DMS79 (cell line): ENCODE results near the gene IHH.

Experiments used
- DNase-seq: peaks from one replicate; lab custom pipeline; 2025; lab: John Stamatoyannopoulos, UW

IHH gene

DNA sequence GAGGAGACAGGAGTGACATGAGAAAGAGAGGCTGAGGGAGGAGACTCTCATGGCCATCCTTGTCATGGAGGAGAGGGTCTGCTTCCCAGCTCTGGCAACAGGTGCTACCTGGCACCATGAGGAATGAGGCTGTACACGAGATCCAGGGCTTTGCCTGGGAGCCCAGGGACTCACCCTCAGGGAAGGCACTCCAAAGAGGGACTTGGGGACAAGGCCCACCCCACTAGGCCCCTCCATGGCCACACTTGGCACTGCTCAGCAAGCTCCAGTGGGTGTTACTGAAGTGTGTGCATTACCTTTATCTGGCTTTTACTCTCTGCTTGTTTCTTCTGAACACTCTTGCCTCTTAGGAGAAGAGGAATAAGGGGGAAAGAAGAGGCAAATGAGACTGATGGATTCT is 22.1 kb downstream of the IHH start:
- no peak for DNase-seq

GRCh38 chr2:219037783-219038499 is 22.8 kb downstream of the IHH start:
- DNase-seq = no peak

- DNase-seq = no peak
These were observed 24.8 kb downstream of the IHH start for GRCh38 chr2:219035942-219036341.

DNA sequence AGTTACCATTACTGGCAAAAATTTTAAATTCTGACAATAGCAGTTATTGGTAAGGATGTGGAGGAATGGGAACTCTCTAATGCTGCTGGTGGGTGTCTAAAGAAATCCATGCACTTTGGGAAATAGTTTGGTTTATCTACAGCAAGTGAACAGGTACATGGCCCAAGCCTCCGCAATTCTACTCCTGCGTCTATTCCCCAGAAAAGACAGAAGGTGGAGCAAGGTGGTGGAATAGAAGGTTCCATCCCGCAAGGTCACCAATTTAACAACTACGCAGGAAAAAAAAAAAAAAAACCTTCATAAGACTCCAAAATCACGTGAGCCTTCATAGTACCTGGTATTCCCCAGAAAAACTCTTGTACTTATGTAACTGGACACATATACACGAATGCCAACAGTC is 25.9 kb downstream of the IHH start:
- no peak for DNase-seq

- no peak for DNase-seq
These were observed 28.5 kb downstream of the IHH start for GRCh38 chr2:219032051-219032745.

DNA sequence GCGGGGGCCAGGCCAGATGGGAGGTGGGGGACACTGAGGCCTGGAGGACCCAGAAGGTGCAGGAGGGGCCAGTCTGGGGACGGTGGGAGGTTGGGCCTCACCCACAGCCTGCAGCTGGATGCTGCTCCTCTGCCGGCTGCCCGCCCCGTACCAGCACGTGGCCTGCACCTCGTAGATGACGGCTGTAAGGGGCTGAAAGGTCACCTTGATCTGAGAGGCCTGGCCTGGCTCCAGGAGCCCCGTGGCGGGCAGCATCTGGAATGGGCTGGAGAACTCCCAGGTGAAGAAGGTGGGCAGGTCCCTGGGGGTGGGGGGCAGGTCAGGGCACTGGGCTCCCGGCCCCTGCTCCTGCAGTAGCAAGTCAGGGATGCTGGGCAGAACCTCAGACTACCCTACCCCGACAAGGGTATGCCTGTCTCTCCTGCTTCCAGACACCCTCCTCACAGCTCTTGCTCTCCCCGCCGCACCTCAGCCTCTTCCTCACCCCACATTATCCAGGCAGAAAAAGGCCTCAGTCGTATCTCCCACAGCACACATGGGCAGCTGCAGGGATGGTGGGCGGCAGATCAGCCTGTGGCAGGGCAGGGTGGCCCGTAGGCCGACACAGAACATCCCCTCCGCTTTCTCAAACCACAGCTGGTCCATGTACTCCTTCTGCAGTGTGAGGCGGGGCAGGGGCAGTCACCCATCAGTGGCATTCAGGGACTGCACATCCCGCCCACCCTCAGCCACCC is 29.5 kb downstream of the IHH start:
- no peak for DNase-seq

DNA sequence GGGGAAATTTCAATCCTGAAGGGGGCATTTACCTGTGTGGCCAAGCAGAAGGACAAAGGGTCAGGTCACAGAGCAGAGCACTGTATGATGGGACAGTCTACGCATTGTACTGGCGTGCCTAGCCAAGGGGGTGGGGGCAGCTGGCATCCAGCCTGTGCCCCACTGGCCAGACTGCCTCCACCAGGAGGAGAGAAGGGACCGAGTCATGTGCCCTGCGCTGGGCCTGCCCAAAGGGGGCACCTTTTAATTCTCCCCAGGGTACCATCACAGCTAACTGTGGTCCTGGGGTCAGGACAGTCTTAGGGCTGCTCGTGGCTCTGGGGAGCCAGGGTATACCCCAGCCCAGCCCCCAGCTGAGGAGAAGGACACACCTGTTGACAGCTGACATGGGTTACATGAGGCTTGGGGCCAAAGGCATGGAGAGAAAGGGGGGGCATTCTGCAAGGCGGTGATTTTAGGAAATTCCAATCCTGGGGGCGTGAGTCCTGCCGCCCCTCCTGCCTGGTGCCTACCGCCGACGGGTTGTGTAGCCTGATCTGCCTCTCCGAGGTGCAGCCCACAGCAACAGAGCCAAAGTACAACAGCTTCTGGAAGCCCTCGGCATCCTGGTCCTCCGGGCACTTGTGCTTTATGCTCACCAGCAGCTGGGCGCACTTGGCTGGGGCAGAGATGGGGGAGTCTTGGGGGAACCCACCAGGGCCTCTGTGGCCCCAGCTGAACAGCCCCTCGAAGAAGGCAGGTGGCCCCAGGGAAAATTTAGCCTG is 30.4 kb downstream of the IHH start:
- DNase-seq = no peak

DNA sequence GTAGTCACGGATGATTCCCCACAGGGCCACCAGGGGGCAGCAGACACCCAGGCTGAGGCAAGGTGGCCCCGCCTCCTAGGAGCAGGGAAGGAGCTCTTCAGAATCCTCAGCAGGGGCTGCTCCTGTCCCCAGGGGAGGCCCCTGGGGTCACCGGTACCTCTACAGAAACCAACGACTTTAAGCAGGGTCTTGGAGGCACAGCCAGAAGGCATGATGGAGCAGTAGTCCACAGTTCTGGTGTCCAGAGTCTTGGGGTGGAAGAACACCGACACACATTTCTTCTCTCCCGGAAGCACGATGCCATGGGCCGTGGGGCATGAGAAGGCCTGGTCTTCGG is 30.9 kb downstream of the IHH start:
- DNase-seq = peak; percentile 31

- no peak for DNase-seq
These were observed 31.5 kb downstream of the IHH start for GRCh38 chr2:219028996-219029828.

DNA sequence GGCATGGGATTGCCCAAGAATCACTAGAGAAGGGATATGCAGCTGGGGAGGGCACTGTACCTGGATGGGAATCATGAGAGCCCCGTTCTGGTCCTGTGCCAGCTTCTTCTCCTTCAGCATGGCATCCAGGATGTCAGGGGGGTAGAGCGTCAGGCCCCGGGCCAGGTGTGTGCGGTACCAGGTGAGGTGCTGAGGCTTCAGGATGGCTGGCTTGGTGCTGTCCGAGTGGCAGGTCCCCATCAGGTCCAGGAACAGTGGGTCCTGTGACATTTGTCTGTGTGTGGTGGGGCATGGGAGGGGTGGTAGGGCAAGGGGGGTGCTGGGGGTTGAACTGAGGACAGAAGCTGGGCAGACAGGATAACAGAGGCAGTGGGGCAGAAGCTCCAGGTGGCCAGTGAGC is 32.6 kb downstream of the IHH start:
- peak; percentile 6 for DNase-seq

DNA sequence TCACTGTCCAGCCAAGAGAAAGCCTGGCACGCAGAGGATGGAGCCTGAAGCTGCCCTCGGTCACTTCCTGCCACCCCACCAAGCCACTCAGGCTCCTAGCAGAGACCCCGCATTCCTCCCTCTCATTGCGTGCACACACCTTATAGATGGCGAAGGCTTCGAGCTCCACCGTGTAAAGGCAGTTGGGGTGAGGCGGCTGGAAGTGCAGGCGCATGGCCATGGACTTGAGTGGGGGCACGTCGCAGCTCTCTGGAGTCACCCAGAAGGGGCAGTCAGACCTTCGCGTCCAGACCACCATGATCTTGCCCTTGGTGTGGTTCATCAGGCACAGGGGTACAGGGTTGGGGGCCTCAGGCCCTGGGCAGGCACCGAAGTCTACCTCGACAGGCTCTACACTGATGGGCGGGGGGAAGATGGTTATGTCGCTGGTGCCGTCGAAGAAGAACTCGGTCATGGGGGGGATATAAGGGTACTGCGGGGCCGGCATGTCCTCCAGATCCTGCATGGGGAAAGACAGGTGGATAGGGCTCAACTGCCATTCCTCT is 33.1 kb downstream of the IHH start:
- DNase-seq = no peak

DNA sequence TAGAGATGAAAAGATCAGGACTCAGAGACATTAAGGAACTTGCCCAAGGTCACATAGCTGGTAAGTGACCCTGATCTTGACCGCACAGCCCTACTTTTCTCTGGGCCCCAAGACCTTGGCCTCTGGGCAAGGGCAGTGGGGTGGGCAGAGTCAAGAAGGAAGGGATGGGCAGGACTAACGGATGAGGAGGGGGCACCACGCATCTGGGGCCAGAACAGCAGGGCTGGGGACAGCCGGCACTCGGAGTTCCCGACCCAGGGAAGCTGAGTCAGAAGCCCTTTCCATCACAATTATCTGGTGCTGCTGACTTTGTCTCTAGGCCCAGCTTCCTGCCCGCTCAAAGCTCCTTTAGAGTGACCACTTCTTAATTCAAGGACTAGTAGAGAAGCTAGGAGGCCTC is 33.8 kb downstream of the IHH start:
- no peak for DNase-seq

DNA sequence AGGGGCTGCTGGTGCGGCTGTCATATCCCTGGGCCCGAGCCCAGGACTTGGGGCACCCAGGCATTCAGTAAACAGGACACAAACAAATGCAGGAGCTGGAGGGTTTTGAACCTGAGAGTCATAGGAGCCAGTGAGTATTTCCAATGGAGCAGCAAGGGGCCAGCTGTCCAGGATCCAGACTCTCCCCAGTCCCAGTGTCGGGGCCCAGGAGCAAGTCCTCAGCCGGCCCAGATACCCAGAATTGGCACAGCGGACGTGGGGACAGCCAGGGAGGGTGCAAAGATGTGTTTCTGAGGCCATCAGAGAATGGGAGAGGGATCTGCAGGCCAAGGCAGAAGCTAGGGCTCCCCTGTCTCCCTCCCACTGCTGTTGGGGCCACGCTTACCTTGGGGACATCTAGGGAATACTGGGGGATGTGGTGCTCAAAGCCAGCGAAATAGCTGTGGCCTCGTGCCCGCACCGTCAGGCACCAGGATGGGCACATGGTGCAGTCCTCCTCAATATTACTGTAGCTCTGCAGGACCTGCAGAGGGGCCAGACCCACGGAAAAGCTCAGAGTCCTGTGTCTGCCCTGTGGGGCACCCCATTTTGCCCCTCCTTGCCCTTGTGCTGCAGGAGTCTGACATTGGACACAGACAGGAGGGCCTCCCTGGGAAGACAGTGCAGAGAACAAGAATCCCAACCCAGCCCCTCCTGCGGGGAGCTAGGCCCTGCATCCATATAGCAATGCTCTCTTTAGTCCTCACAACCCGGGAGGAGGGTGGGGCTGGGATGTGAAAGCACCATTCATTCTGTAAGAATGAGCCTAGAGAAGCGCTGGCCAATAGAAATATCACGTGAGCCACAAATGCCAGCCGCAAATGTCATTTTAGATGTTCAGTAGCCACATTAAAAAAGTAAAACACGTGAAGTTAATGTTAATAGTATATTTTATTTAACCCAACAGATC is 34.8 kb downstream of the IHH start:
- DNase-seq = no peak

DNA sequence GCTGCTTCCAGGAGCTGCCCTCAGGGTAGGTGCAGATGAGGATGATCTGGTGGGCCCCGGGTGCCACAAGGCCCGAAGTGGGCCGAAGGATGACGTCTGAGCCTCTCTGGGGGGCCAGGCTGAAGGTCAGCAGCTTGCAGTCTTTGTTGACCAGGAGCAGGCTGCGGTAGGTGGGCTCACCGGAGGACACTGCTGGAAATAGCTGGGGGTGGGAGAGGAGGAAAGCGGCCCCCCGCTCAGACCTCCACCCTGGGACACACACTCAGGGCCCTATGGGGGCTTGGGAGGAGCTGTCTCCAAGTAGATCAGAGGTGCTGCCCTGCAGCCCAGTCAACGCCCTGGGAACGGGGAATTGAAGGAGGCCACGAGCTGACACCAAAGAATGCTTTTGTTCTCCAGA is 36.7 kb downstream of the IHH start:
- no peak for DNase-seq

GRCh38 chr2:219023045-219023605 is 37.6 kb downstream of the IHH start:
- no peak for DNase-seq

GRCh38 chr2:219022616-219023015 is 38.1 kb downstream of the IHH start:
- DNase-seq = no peak

- DNase-seq = no peak
These were observed 38.7 kb downstream of the IHH start for GRCh38 chr2:219022041-219022440.

- no peak for DNase-seq
These were observed 39.1 kb downstream of the IHH start for GRCh38 chr2:219021591-219021990.

DNA sequence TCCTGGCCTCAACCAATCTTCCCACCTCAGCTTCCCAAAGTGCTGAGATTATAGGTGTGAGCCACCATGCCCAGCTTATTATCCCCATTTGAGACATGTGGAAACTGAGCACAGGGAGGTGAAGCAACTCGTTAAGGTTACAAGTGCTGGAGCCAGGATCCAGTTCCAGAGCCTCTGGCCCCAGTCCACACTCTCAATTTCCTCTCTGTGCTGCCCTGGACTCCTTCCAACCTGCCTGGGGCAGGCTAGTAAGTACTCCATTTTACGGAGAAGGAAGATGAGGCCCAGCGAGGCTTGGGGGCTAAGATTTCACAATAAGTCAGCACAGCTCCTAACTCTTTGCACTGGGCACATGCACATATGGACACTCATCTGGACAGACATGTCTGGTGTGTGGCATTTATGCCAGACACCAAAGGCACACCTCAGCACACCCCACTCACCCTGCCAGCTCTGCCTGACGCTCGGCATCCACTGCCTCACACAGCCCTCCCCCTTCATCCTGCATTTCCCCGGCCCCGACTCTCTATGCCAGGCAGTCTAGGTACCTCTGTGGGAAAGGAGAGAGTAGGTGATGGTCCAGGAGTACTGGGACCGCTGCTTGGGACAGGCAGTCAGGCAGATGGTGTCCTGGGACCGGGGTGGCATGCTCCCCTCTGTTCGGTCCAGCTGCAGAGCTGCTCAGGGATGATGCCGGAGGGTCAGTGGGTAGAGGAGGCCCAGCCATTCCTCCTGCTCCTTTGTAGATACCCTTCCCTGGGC is 39.9 kb downstream of the IHH start:
- DNase-seq = no peak
